CD4-positive, alpha-beta T cell treated with Interferon gamma for 1 hour (primary cell): Measurements from ENCODE around the gene GNGT1.
"Not testable (repeated sequence)": the region's sequence is repeated elsewhere in the genome, so short reads cannot be mapped to it uniquely, and the experiment has no call there.

Experiments
- DNase-seq: peaks from one replicate; pipeline ENCODE4 v3.0.0-alpha.2; 2020

The GNGT1 gene

GRCh38 chr7:93910076-93910994 is 4.0 kb downstream of the GNGT1 start:
- DNase-seq = no peak

GRCh38 chr7:93911242-93911641 is 4.9 kb downstream of the GNGT1 start:
- DNase-seq = not testable (repeated sequence)

- DNase-seq = not testable (repeated sequence)
These were observed 5.3 kb downstream of the GNGT1 start for GRCh38 chr7:93911661-93912060.

- no peak for DNase-seq
These were observed 6.8 kb downstream of the GNGT1 start for GRCh38 chr7:93913197-93913596.

- DNase-seq = no peak
These were observed 8.3 kb downstream of the GNGT1 start for GRCh38 chr7:93914581-93915066.

- not testable (repeated sequence) for DNase-seq
These were observed 9.0 kb downstream of the GNGT1 start for GRCh38 chr7:93915206-93915842.

GRCh38 chr7:93915888-93916287 is 9.5 kb downstream of the GNGT1 start:
- not testable (repeated sequence) for DNase-seq

DNA sequence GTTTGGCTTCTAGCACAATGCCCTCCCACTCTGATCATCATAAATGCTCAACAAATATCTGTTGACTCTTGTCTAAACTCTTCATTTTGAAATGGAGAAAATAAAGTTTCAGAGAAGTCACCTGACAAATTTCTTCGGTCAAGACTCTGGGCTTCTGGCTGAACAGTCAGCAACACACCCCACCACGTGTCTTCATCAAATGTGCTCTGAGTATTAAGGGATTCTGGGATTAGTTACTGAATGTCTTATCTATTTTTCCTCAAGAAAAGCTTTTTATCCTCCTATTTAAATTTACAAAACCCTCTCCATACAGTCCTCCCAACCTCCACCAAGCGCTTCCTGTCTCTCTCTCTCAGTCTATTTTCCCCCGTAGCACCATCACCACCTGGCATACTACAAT is 9.9 kb downstream of the GNGT1 start:
- DNase-seq = not testable (repeated sequence)

GRCh38 chr7:93920496-93921182 is 14.3 kb downstream of the GNGT1 start:
- no peak for DNase-seq

- DNase-seq = no peak
These were observed 14.8 kb downstream of the GNGT1 start for GRCh38 chr7:93921186-93921585.

DNA sequence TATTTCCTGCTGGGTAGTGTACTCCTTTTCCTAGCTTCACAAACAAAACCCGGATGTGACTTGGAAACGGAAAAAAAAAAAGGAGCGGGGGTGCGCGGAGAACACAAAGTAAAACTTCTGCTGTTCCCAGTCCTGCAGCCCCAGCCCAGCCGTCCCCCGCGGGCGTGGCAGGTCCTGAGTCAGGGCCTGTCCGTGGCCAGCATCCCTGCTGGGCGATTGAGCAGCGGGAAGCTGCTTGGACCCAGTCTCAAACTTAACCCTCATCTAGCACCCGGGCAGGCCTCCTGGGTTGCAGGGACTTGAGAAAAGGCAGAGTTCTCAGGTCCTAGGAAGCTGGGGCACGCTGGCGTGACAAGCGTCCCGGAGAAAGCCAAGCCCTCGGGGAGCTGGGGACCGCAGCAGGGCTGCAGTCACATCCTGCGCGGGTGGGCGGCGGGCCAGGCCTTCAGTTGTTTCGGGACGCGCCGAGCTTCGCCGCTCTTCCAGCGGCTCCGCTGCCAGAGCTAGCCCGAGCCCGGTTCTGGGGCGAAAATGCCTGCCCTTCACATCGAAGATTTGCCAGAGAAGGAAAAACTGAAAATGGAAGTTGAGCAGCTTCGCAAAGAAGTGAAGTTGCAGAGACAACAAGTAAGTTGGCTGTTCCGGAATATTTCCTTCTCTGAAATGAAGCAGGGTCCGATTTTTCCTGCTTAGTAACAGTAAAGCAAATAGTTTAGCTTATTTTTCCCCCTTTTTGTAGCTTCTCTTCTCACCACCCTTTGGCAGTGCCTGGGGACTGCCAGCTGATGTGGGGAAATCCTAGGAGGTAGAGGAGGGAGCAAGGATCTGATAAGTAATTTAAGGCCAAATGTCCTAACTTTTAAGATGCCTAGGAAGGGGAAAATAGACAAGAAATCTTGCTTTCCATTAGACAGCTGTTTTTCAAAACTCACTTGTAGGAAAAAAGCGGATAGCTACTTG is 15.5 kb downstream of the GNGT1 start, which contains the start of gene GNG11:
Gene GNG11, plus strand, starts transcription at position 129 of the 960 bp plus-strand sequence. Its CDS starts 403 bp downstream, at position 532.
- no peak for DNase-seq

- no peak for DNase-seq
These were observed 16.9 kb downstream of the GNGT1 start for GRCh38 chr7:93923296-93923695.

DNA sequence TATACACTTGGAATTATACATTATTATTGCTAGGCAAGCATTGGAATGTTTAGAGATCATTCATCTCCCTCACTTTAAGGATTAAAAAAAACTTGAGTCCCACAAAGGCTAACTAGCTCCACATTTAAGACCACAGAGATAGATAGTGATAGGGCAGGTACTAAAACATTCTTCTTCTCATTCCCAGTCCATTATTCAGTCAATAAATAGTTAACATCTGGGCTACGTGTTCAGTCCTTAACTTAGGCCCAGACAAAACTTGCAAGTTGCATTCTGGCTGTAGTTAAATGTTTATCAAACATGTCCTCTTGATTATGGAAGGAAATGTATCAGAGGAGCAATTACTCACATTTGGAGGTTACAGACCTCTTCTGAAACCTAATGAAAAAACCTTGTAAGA is 17.6 kb downstream of the GNGT1 start:
- no peak for DNase-seq

DNA sequence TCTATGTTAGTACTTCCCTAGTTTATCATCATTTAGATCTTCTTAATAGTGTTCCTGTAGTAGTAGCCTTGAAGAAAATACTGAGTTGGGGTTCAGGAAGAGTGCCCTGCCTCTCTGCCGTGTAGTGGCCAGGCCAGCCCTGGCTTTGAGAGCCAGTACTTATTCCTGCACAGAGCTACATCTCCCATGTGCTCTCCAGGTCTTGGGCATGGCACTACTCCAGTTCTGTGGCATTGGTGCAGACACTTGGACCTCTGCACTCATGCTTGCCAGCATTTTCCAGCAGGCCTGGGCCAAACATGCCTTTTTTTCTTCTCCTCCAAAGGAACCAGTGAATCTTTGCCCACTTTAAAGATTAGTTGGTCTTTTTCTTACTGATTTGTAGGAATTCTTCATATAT is 20.4 kb downstream of the GNGT1 start:
- no peak for DNase-seq

DNA sequence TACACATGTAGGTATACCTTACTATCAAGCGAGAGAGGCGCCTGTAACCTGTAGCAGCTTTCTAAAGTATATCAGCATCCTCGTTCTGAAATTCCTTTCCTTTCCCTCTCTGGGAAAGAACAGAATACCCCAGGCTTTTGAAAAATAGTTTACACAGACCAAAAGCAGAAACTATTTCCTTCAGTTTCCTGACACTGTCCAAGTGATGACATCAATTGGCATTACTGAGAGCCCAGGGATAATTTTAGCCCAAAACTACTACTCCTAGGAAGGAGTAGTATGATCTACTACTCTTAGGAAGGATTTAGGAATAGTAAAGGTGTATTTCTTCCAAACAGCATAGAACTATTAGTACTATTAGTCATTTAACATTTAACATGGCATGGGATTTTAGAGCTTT is 21.2 kb downstream of the GNGT1 start:
- no peak for DNase-seq

- no peak for DNase-seq
These were observed 25.3 kb downstream of the GNGT1 start for GRCh38 chr7:93931655-93932054.

GRCh38 chr7:93933156-93933555 is 26.8 kb downstream of the GNGT1 start:
- DNase-seq = no peak

GRCh38 chr7:93935102-93935501 is 28.7 kb downstream of the GNGT1 start:
- DNase-seq = no peak

GRCh38 chr7:93937818-93938217 is 31.5 kb downstream of the GNGT1 start:
- no peak for DNase-seq

DNA sequence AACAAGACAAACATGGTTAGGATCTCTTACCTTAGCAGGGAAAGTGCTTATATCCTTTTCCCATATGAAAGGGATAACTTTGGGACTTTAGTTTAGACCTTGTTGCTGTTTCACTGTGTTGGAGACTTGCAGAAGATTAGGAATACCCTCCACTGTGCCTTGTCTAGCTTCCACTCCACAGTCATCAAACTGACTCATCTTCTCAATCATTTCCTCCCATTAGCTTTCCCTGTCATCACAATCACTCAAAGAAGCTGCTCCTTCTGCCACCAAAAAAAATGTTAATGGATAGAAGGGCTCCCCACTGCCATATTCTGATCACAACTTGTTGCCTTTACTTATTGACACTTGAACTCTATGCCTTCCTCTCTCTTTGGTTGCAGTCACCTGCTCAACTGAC is 31.9 kb downstream of the GNGT1 start:
- DNase-seq = no peak

DNA sequence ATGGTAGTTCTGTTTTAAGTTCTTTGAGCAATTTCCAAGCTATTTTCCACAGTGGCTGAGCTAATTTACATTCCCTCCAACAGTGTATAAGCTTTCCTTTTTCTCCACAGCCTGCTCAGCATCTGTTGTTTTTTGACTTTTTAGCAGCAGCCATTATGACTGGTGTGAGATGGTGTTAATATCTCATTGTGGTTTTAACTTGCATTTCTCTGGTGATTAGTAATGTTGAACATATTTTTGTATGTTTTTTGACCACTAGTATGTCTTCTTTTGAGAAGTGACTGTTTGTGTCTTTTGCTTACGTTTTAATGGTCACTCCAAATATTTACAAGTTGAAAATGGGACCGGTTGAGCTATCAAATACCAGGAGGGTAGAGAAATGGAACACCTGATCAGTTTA is 35.6 kb downstream of the GNGT1 start:
- no peak for DNase-seq
